Tibial nerve (tissue), 4 donors: ENCODE measurements around the gene PPTC7. TPM values are rescaled to one million over a fixed set of nuclear protein-coding genes. Genes with fewer than 3 reads are reported as not detected.
"Not testable (repeated sequence)": the region's sequence is repeated elsewhere in the genome, so short reads cannot be mapped to it uniquely, and the experiment has no call there.

Experiments
- DNase-seq, 2 donors: peaks; one replicate each; pipeline ENCODE4 v3.0.0-alpha.2; 2019; ENCODE audit warnings: low spot score in 2 of 2
- H3K27ac ChIP-seq, 4 donors: fragments of 200-600 bp; sonication (generic) in 3 of 4; one replicate each; pipeline ENCODE4 v1.5.1; 2017 to 2019; ENCODE audit warnings: mild to moderate bottlenecking in 1 of 4
- H3K27me3 ChIP-seq, 2 donors: fragments of 200-600 bp; sonication (generic) in 1 of 2; one replicate each; pipeline versions ENCODE4 v1.5.1 to v1.6.0; 2017 to 2019
- H3K36me3 ChIP-seq, 3 donors: fragments of 200-600 bp; sonication (generic); one replicate each; pipeline ENCODE4 v1.5.1; 2018 to 2019
- H3K4me1 ChIP-seq, 4 donors: fragments of 200-600 bp; sonication (generic) in 3 of 4; one replicate each; pipeline ENCODE4 v1.5.1; 2017 to 2019
- H3K4me3 ChIP-seq, 4 donors: fragments of 200-600 bp; sonication (generic) in 3 of 4; one replicate each; pipeline ENCODE4 v1.5.1; 2017 to 2019; ENCODE audit warnings: mild to moderate bottlenecking in 1 of 4, moderate library complexity in 1 of 4
- H3K9me3 ChIP-seq, 4 donors: fragments of 200-600 bp; sonication (generic) in 3 of 4; one replicate each; pipeline ENCODE4 v1.5.1; 2017 to 2019
- EP300 ChIP-seq, 2 donors: sonication (generic); formaldehyde crosslinking; IDR thresholded peaks; one replicate each; pipeline ENCODE4 v1.6.1; 2017; ENCODE audit warnings: antibody characterized with exemption in 2 of 2, mild to moderate bottlenecking in 1 of 2
- POLR2A ChIP-seq, 2 donors: fragments of 450-650 bp; IDR thresholded peaks; one replicate each; pipeline ENCODE4 v1.6.1; 2017; ENCODE audit warnings: antibody characterized with exemption in 2 of 2, mild to moderate bottlenecking in 2 of 2, moderate library complexity in 2 of 2
- WGBS, 2 donors: methylation state at CpG; one replicate each; pipeline ENCODE4 v1.1.5; 2018; 5-methylcytosine and 5-hydroxymethylcytosine counted together
- total RNA-seq, 4 donors: library from RNA; depleted of rRNA; stranded (reverse); fragments of >200 nt; gene quantifications; one replicate each; pipeline ENCODE4 v1.1.0, GENCODE V29; 2016
- TF ChIP-seq, protein P1 (sequence below), 5 experiments: fragments of 200-600 bp in 3 of 5; fragments of 450-650 bp in 2 of 5; sonication (generic) in 3 of 5; IDR thresholded peaks; one replicate each; pipeline ENCODE4 v1.5.1; 2016 to 2019; ENCODE audit warnings: antibody characterized with exemption in 5 of 5, mild to moderate bottlenecking in 3 of 5, moderate library complexity in 2 of 5

Gene PPTC7
- total RNA-seq, 4 donors from 2014 or later = 21.6 to 23.6 (median 23.1) TPM

DNA sequence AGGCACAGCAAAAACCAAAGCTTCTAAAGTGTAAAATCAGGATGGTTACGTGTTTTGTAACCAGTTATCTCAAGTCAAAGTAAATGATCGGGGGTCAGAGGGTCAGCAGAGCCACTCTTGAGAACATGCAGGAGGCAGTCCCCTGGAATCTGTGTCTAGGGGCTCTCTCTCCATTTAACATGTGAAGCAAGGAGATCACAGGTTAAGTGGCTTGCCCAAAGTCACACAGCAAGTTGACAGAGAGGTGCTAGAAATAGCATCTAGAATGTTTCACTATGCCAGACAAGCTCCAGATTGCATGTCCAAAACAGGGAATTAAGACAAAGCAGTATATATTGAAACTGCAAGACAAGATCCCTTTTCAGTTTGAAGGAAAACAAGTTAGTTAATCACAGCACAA lies 33.4 kb downstream of the PPTC7 start:
- Histone ChIP-seq H3K4me1 (peaks cover 0 to 34% (median 9%) of the 10 kb centered on the region in 4 donors), H3K27me3 (no peaks in the 10 kb centered on the region), H3K36me3 (no peaks in the 10 kb centered on the region), H3K27ac (no peak overlapping the region), H3K4me3 (no peak overlapping the region), H3K9me3 (no peaks in the 10 kb centered on the region)
- DNase-seq = no peak
- TF ChIP-seq EP300 (IDR thresholded peaks at IDR 0.05) = no peak
- TF ChIP-seq, protein P1, sequence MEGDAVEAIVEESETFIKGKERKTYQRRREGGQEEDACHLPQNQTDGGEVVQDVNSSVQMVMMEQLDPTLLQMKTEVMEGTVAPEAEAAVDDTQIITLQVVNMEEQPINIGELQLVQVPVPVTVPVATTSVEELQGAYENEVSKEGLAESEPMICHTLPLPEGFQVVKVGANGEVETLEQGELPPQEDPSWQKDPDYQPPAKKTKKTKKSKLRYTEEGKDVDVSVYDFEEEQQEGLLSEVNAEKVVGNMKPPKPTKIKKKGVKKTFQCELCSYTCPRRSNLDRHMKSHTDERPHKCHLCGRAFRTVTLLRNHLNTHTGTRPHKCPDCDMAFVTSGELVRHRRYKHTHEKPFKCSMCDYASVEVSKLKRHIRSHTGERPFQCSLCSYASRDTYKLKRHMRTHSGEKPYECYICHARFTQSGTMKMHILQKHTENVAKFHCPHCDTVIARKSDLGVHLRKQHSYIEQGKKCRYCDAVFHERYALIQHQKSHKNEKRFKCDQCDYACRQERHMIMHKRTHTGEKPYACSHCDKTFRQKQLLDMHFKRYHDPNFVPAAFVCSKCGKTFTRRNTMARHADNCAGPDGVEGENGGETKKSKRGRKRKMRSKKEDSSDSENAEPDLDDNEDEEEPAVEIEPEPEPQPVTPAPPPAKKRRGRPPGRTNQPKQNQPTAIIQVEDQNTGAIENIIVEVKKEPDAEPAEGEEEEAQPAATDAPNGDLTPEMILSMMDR (IDR thresholded peaks at IDR 0.05) = no peak
- TF ChIP-seq POLR2A (IDR thresholded peaks at IDR 0.05) = no peak
- WGBS, 2 donors = 90% methylated on average over 2 of the region's 2 CpGs

- 81 to 86% methylated on average over 7 of the region's 7 CpGs for WGBS, 2 donors
- H3K27ac ChIP-seq = no peak overlapping the region
Observed at GRCh38 chr12:110548678-110549077, 34.4 kb downstream of the PPTC7 start.

DNA sequence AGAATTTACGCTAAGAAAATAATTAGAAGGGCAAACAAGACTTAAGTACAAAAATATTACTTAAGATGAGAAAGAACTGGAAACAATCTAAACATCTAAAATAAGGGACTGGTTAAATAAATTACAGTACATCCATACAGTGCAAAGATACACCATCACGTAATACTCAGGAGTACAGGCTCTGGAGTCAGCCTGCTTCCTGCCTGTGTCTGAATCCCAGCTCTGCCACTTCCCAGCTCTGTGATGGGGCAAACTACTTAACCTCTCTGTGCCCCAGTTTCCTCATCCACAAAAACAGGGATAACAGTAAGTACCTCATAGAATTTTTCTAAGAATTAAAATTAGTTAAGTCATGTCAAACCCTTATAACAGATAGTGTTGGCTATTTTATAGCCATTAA lies 36.0 kb downstream of the PPTC7 start:
- Histone ChIP-seq H3K4me3 (no peak overlapping the region), H3K27ac (no peak overlapping the region), H3K9me3 (no peaks in the 10 kb centered on the region), H3K27me3 (no peaks in the 10 kb centered on the region), H3K36me3 (no peaks in the 10 kb centered on the region), H3K4me1 (peaks cover 0 to 50% (median 28%) of the 10 kb centered on the region in 4 donors)
- DNase-seq = no peak
- TF ChIP-seq, protein P1 (IDR thresholded peaks at IDR 0.05) = no peak
- TF ChIP-seq EP300 (IDR thresholded peaks at IDR 0.05) (no peak), POLR2A (IDR thresholded peaks at IDR 0.05) (no peak)
- 88 to 94% methylated on average over 2 of the region's 2 CpGs for WGBS, 2 donors

More at GRCh38 chr12:110548678-110549077, 34.4 kb downstream of the PPTC7 start:
- H3K27me3 ChIP-seq = no peaks in the 10 kb centered on the region
- DNase-seq = no peak
- H3K36me3 ChIP-seq = no peaks in the 10 kb centered on the region
- no peak overlapping the region for H3K4me3 ChIP-seq
- H3K9me3 ChIP-seq = no peaks in the 10 kb centered on the region
- peaks cover 0 to 37% (median 18%) of the 10 kb centered on the region in 4 donors for H3K4me1 ChIP-seq
- TF ChIP-seq POLR2A (IDR thresholded peaks at IDR 0.05) (no peak), EP300 (IDR thresholded peaks at IDR 0.05) (no peak)
- TF ChIP-seq, protein P1 (IDR thresholded peaks at IDR 0.05) = no peak

GRCh38 chr12:110546339-110546738 lies 36.8 kb downstream of the PPTC7 start:
- DNase-seq = no peak
- Histone ChIP-seq H3K27me3 (no peaks in the 10 kb centered on the region), H3K4me3 (no peak overlapping the region), H3K9me3 (no peaks in the 10 kb centered on the region), H3K4me1 (peaks cover 0 to 53% (median 28%) of the 10 kb centered on the region in 4 donors), H3K36me3 (no peaks in the 10 kb centered on the region), H3K27ac (peak overlapping the region in 2 of 4 donors; percentile 88 to 89)
- TF ChIP-seq EP300 (IDR thresholded peaks at IDR 0.05) = peak in 1 of 2 donors; percentile 23
- TF ChIP-seq, protein P1 (IDR thresholded peaks at IDR 0.05) = no peak
- 66 to 71% methylated on average over 3 of the region's 3 CpGs for WGBS, 2 donors

DNA sequence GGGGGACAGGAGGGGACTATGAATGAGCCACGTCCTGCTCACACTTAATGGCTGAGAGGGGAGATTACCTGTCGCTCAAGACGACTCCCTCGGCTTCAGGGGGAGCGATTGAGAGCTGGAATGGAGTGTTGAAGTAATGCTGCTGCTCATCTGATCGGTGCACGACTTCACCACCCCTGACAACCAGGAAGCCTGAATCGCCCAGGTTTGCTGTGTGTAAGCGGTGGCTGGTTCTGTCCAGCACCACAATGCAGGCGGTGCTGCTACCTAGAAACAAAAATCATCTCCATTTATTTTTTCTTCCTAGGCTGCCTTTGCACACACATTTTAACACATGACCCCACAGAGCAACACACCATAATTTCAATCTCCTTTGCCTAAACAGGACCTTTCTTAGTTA lies 37.3 kb downstream of the PPTC7 start:
- H3K27ac ChIP-seq = peak overlapping the region in 2 of 4 donors; percentile 88 to 89

GRCh38 chr12:110545259-110545658 lies 37.9 kb downstream of the PPTC7 start:
- H3K4me1 ChIP-seq = peaks cover 0 to 54% (median 28%) of the 10 kb centered on the region in 4 donors
- 93 to 98% methylated on average over 4 of the region's 4 CpGs for WGBS, 2 donors

More for the DNA sequence above, 37.3 kb downstream of the PPTC7 start:
- no peaks in the 10 kb centered on the region for H3K36me3 ChIP-seq
- TF ChIP-seq, protein P1 (IDR thresholded peaks at IDR 0.05) = no peak
- no peak for TF ChIP-seq POLR2A (IDR thresholded peaks at IDR 0.05)
- no peak for TF ChIP-seq EP300 (IDR thresholded peaks at IDR 0.05)
- H3K27me3 ChIP-seq = no peaks in the 10 kb centered on the region
- H3K4me3 ChIP-seq = no peak overlapping the region
- 90 to 92% methylated on average over 10 of the region's 10 CpGs for WGBS, 2 donors
- DNase-seq = no peak
- peaks cover 0 to 54% (median 28%) of the 10 kb centered on the region in 4 donors for H3K4me1 ChIP-seq
- H3K9me3 ChIP-seq = no peaks in the 10 kb centered on the region

More at GRCh38 chr12:110545259-110545658, 37.9 kb downstream of the PPTC7 start:
- not testable (repeated sequence) for H3K9me3 ChIP-seq, H3K36me3 ChIP-seq, DNase-seq, H3K27me3 ChIP-seq, H3K4me3 ChIP-seq
- H3K27ac ChIP-seq = peak overlapping the region in 2 of 4 donors; percentile 88 to 89
